GM21447 (cell line): Measurements from ENCODE around the gene CRMP1.
"Not testable (repeated sequence)": the region's sequence is repeated elsewhere in the genome, so short reads cannot be mapped to it uniquely, and the experiment has no call there.

Experiments
- ATAC-seq: cut with Tn5 transposase; IDR thresholded peaks from one replicate; pipeline ENCODE4 v1.9.1; 2021; ENCODE audit not compliant: unreplicated experiment

CRMP1 gene

GRCh38 chr4:5863461-5864113 is 29.3 kb downstream of the CRMP1 start:
- ATAC-seq: no peak

DNA sequence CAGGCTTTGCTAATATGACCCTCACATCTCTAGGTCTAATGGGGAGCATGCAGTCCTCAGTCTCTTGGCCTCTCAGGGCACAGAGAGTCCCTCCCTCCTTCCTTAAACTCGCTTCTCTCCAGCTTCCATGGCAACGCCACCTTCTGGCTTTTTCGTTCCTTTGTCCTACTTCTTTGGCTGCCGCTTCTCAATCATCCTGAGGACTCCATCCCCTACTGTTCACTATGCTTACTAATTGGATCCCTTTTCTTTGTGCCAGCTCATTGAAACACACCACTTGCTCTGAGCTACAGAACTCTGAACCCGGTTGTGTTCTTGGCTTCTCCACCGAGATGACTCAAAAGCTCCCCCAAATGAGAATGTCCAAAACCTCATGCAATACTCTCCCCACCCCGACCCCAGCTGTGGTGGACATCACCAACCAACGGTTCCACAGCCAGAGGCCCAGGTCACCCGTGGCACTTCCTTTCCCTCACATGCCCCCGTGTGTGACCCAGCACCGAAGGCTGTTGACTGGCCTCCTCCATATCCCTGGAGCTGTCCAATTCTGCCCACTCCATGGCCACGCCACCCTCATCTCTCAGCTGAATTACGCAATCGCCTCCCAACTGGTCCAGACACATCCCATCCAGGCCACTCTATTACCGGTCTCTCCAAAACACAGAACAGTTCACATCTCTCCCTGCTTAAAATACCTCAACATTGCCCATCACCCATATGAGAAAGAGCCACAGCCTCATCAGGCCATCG is 34.7 kb downstream of the CRMP1 start:
- no peak for ATAC-seq

GRCh38 chr4:5857199-5857598 is 35.7 kb downstream of the CRMP1 start:
- no peak for ATAC-seq

GRCh38 chr4:5856362-5856761 is 36.5 kb downstream of the CRMP1 start:
- not testable (repeated sequence) for ATAC-seq

DNA sequence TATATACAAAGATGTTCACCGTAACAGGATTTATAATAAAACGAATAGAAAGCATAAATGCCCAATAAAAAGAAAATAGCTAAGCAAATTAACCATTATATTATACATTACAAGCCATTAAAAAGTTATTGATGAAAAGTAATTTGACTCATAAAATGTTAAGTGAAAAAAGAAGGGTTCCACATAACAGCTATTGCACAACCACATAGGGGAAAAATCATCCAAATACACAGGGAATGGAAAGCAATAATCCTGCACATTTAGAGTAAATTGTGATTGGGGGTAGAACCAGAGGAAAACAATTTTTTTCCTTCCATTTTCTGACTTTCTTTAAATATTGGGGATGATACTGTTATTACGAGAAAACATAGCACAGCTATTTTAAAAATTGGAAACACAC is 38.0 kb downstream of the CRMP1 start:
- ATAC-seq: no peak

- no peak for ATAC-seq
Measured at GRCh38 chr4:5852523-5853202, 40.2 kb downstream of the CRMP1 start.

DNA sequence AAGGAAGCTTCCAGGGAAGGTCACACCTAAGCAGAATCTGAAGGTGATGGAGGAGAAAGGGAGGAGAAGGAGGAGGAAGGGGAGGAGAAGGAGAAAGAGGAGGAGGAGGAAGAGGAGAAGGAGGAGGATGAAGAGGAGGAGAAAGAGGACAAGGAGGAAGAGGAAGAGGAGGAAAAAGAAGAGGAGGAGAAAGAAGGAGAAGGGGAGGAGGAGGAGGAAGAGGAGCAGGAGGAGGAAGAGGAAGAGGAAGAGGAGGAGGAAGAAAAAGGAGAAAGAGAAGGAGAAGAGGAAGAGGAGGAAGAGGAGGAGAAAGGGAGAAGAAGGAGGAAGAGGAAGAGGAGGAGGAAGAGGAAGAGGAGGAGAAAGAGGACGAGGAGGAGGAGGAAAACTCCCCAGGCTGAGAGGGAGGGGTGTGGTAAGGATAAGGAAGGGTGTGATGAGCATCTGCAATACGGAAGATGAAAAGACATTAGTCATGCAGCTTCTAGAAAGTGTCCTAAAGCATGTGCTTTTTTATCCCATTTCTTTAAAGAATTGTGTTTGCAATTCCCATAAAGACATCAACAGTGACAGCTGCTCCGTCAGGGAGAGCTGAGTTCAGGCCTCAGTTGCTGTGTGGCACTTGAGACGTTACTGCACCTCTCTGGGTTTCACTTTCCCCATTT is 41.1 kb downstream of the CRMP1 start:
- ATAC-seq: no peak

GRCh38 chr4:5845035-5845905 is 47.6 kb downstream of the CRMP1 start:
- ATAC-seq: no peak

DNA sequence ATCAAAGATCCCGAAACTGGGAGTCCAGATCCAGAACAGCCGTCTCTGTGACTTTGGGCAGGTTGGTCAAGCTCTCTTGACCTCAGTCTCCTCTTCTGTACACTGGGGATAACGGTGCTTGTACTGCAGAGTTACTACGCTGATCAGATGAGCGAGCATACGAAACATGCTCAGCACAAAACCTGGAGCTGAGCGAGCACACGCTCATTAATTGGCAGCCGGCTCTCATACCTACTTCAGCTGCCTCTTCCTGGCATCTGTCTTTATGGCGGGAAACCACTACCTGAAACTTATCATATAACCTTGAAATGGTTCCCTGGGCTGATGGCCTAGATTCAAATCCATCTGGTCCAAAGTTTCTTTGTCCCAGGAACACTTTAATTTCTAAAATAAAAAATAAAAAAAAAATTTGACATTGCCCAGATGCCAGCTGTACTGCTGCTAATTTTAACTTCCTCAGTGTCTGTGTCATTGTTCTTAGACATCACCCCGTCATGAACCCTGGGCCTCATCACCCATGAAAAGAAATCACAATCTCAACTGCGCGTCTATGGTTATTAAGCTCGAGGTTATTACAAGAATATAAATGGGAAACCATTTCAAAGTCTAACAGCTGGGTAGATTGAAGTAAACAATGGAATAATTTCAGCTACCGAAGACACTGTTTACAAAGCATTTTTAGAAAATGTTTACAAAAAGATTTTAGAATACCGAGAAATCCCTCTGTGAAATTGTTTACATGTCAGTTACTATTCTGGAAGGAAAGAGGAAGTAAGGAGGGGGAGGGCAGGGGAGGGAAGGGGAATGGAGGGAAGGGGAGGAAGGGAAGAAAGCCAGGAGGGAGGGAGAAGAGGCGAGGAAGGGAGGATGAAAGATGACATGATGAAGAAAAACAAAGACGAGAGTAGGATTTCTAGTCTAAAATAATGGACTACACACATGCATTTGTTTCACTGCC is 49.0 kb downstream of the CRMP1 start:
- ATAC-seq: no peak

- no peak for ATAC-seq
Measured at GRCh38 chr4:5842456-5842855, 50.4 kb downstream of the CRMP1 start.

- ATAC-seq: no peak
Measured at GRCh38 chr4:5839751-5840674, 52.9 kb downstream of the CRMP1 start.

DNA sequence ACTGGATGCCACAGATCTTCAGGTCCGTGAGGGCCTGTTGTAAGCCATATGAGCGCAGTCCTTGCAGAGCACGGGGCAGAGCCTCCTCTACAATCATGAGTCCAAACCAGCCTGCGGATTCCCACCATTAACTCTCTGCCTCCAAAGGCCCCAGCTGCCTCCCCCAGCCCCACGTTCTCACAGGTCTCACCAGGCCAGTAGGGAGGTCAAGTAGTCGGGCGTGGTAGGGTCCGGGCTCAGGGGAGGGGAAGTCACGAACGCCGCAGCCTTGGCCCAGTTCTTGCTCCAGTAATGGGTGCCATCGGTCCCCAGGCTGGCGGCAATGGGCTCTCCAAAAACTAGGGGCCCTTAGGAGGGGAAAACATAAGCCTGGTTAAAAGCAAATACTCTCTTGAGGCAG is 53.6 kb downstream of the CRMP1 start:
- no peak for ATAC-seq

DNA sequence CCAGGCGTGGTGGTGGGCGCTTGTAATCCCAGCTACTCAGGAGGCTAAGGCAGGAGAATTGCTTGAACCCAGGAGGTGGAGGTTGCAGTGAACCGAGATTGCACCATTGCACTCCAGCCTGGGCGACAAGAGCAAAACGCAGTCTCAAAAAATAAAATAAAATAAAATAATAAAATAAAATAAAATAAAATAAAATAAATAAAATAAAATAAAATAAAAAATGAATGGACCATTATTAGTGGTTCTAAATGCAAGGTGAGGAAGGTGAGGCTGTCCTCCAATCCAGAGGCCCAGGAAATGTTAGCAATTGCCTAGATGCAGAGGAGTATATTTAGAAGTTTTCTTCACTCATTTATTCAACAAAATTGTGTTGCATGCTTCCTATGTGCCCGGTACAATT is 55.4 kb downstream of the CRMP1 start:
- not testable (repeated sequence) for ATAC-seq

GRCh38 chr4:5836943-5837342 is 55.9 kb downstream of the CRMP1 start:
- no peak for ATAC-seq

GRCh38 chr4:5828005-5828391 is 64.9 kb downstream of the CRMP1 start:
- ATAC-seq: no peak

GRCh38 chr4:5827108-5828004 is 65.5 kb downstream of the CRMP1 start:
- ATAC-seq: no peak

- no peak for ATAC-seq
Measured at GRCh38 chr4:5826437-5827107, 66.3 kb downstream of the CRMP1 start.
